ENCODE results near the gene CLRN3. TPM values are rescaled to one million over a fixed set of nuclear protein-coding genes. Genes with fewer than 3 reads are reported as not detected.

CLRN3 gene
- total RNA-seq, 1 experiment from 2014 or later = 0.52 TPM

DNA sequence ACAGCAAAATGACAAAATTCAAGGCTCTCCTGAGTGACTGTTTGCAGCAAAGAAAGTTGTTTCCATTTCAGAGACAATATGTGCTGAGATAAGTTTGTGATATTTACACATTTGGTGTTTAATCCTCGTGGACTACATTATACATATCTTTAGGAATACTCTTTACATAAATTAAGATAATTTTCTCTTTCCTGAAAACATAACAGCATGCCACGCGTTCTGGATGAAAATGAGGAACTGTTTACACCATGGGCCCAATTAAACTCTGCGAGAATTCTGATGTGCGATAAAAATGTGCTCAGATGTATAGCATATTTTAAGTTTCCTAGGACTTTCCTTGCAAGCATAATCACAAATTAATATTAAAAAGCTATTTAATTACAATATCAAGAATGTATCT is 40.5 kb upstream of the CLRN3 start:
- TF ChIP-seq, protein P1, sequence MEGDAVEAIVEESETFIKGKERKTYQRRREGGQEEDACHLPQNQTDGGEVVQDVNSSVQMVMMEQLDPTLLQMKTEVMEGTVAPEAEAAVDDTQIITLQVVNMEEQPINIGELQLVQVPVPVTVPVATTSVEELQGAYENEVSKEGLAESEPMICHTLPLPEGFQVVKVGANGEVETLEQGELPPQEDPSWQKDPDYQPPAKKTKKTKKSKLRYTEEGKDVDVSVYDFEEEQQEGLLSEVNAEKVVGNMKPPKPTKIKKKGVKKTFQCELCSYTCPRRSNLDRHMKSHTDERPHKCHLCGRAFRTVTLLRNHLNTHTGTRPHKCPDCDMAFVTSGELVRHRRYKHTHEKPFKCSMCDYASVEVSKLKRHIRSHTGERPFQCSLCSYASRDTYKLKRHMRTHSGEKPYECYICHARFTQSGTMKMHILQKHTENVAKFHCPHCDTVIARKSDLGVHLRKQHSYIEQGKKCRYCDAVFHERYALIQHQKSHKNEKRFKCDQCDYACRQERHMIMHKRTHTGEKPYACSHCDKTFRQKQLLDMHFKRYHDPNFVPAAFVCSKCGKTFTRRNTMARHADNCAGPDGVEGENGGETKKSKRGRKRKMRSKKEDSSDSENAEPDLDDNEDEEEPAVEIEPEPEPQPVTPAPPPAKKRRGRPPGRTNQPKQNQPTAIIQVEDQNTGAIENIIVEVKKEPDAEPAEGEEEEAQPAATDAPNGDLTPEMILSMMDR (IDR thresholded peaks at IDR 0.05; ENCODE audit: unreplicated experiment) = no peak
- Mint-ChIP-seq H3K27ac (ENCODE audit: unreplicated experiment) (no peak overlapping the region), H3K9me3 (ENCODE audit: low read depth, unreplicated experiment) (no peaks in the 10 kb centered on the region), H3K4me3 (ENCODE audit: low read depth, unreplicated experiment) (no peak overlapping the region), H3K4me1 (ENCODE audit: low read depth, unreplicated experiment) (no peaks in the 10 kb centered on the region), H3K36me3 (ENCODE audit: insufficient read depth, unreplicated experiment) (peaks cover 14% of the 10 kb centered on the region), H3K27me3 (ENCODE audit: unreplicated experiment) (no peaks in the 10 kb centered on the region)
- no peak for DNase-seq
- no TSS peak for BruUV-seq (replicated peaks)
- intact Hi-C loops (cut with micrococcal nuclease; ENCODE audit: unreplicated experiment) = no loop called here
- CTCF ChIA-PET = no interaction called here

DNA sequence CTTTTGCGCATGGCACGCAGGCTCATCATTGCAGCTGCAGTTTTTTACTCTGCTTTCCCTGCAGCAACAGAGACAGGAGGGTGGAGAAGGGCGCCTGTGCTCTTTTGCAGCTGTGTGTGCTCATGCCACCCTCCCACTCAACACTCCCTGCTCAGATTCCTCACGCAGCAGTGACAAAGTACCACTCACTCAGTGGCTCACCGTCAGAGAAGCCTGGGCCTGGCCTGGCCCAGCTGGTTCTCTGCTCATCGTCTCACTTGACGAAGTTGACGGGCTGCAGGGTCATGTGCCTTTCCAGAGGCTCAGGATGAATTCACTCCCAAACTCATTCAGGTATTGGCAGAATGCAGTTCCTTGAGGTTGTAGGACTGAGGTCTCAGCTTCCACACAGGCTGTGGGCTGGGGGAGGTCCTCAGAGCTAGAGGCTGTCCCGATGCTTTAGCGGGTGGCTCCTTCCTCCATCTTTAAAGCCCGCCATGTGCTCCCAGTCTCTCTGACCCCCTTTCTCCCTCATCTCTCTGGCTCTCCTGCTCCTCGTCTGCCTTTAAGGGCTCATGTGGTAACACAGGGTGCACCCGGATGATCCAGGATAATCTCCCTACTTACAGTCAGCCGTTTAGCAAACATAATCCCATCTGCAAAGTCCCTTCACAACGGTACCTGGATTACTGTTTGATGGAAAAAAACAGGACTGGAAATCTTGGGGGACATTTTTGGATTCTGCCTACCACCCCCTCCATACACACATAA is 40.0 kb upstream of the CLRN3 start:
- intact Hi-C loops (cut with micrococcal nuclease; ENCODE audit: unreplicated experiment) = no loop called here

DNA sequence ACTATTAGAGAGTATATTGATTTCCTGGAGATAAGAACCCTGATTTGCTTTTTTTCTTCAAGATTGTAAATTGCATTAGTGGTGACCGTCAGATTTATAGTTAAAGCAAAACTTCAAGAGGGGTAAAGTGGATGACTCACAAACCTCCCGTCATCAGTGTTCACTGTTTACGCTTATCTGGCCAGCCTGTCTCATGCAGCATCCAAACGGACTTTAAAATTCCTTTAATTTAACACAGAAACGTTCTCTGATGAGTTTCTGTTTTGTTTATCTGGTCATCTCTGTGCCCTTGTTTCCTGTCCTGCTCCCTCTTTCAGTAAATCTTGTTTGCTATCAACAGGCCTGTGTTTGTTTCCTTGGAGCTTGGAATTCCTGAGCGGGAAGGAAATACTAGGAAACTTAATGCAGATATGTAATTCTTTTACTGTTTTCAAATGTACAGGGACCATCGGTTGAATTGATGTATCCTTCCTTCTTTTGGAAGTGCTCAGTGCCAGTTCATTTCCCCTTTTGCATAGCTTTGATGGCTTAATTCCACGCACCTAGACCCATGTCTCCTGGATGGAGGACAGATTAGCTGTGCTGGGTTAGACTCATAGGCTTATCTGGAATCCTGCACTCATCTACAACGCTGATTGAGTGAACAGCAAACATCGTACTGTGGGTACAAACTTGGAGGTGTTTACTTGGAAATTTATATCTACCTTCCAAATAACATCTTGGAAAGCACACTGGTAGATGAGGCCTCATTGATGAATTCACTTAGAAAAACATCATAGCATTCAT is 35.5 kb upstream of the CLRN3 start:
- Mint-ChIP-seq H3K36me3 (ENCODE audit: insufficient read depth, unreplicated experiment) (no peaks in the 10 kb centered on the region), H3K4me3 (ENCODE audit: low read depth, unreplicated experiment) (no peak overlapping the region), H3K27ac (ENCODE audit: unreplicated experiment) (no peak overlapping the region), H3K27me3 (ENCODE audit: unreplicated experiment) (no peaks in the 10 kb centered on the region), H3K4me1 (ENCODE audit: low read depth, unreplicated experiment) (peaks cover 8% of the 10 kb centered on the region), H3K9me3 (ENCODE audit: low read depth, unreplicated experiment) (peaks cover 2% of the 10 kb centered on the region)
- TF ChIP-seq, protein P1 (IDR thresholded peaks at IDR 0.05; ENCODE audit: unreplicated experiment) = no peak
- no peak for DNase-seq
- CTCF ChIA-PET = interaction anchor here (0.6 kb wide), 1 partner anchor 113 kb away, joined by 7 read pairs; no protein-coding TSS in a partner anchor
- intact Hi-C loops (cut with micrococcal nuclease; ENCODE audit: unreplicated experiment) = no loop called here
- no TSS peak for BruUV-seq (replicated peaks)

More for the DNA sequence above, 40.0 kb upstream of the CLRN3 start:
- Mint-ChIP-seq H3K27ac (ENCODE audit: unreplicated experiment) (no peak overlapping the region), H3K4me3 (ENCODE audit: low read depth, unreplicated experiment) (no peak overlapping the region), H3K9me3 (ENCODE audit: low read depth, unreplicated experiment) (no peaks in the 10 kb centered on the region), H3K27me3 (ENCODE audit: unreplicated experiment) (no peaks in the 10 kb centered on the region), H3K36me3 (ENCODE audit: insufficient read depth, unreplicated experiment) (peaks cover 14% of the 10 kb centered on the region), H3K4me1 (ENCODE audit: low read depth, unreplicated experiment) (no peaks in the 10 kb centered on the region)
- TF ChIP-seq, protein P1 (IDR thresholded peaks at IDR 0.05; ENCODE audit: unreplicated experiment) = no peak
- no peak for DNase-seq
- BruUV-seq (replicated peaks) = no TSS peak
- CTCF ChIA-PET = interaction anchor here (0.5 kb wide), 1 partner anchor 9 kb away, joined by 3 read pairs; no protein-coding TSS in a partner anchor

DNA sequence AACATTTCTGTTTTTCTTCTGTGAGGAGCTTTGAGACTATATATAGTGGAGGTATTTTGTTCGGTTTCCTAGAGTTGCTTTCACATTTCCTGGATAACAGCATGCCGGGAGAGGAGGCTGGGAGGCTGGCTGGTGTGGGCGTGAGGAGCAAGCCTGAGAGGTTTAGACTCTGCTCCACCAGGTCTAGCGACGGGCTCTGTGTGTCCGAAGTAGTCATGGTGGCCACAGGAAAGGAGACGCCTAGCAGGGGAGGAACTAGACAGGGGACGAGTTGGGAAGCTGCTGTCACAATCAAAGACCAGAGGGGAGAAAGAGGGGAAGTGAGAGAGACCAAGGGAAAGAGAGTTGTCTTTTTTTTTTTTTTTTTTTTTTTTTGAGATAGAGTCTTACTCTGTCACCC is 33.7 kb upstream of the CLRN3 start:
- CTCF ChIA-PET = interaction anchor here (0.7 kb wide), 1 partner anchor 41 kb away, joined by 6 read pairs; no protein-coding TSS in a partner anchor
- DNase-seq = no peak
- Mint-ChIP-seq H3K4me3 (ENCODE audit: low read depth, unreplicated experiment) (no peak overlapping the region), H3K36me3 (ENCODE audit: insufficient read depth, unreplicated experiment) (peaks cover 6% of the 10 kb centered on the region), H3K4me1 (ENCODE audit: low read depth, unreplicated experiment) (peaks cover 19% of the 10 kb centered on the region), H3K27ac (ENCODE audit: unreplicated experiment) (no peak overlapping the region), H3K27me3 (ENCODE audit: unreplicated experiment) (no peaks in the 10 kb centered on the region), H3K9me3 (ENCODE audit: low read depth, unreplicated experiment) (peaks cover 2% of the 10 kb centered on the region)
- BruUV-seq (replicated peaks) = no TSS peak
- TF ChIP-seq, protein P1 (IDR thresholded peaks at IDR 0.05; ENCODE audit: unreplicated experiment) = no peak
- intact Hi-C loops (cut with micrococcal nuclease; ENCODE audit: unreplicated experiment) = no loop called here

Data from Calu3 (cell line).